Small intestine (tissue), 7 donors: ENCODE data around the gene PIEZO1. TPM values are rescaled to one million over a fixed set of nuclear protein-coding genes. Genes with fewer than 3 reads are reported as not detected.

ENCODE experiments used
- DNase-seq, 2 donors: peaks; one replicate each; pipeline versions ENCODE4 v3.0.0 to v3.0.0-alpha.2; 2013
- FAIRE-seq: peaks from 2 replicates; lab custom pipeline; 2012; peaks lifted over from hg19 to GRCh38; lab: Jason Lieb, UNC
- H3K27ac ChIP-seq, 3 donors: one replicate each; pipeline ENCODE4 v1.5.1; 2013; ENCODE audit warnings: low read length in 2 of 3, mild to moderate bottlenecking in 2 of 3, control low read depth in 1 of 3, inconsistent platforms in 1 of 3, low read depth in 1 of 3, moderate library complexity in 1 of 3
- H3K27me3 ChIP-seq, 3 donors: one replicate each; pipeline ENCODE4 v1.6.1; 2013; ENCODE audit warnings: low read length in 3 of 3, inconsistent platforms in 1 of 3; ENCODE audit not compliant: control insufficient read depth in 3 of 3, insufficient read depth in 3 of 3
- H3K36me3 ChIP-seq, 3 donors: one replicate each; pipeline ENCODE4 v1.6.1; 2013; ENCODE audit warnings: low read length in 3 of 3, inconsistent platforms in 1 of 3, low read depth in 1 of 3, mild to moderate bottlenecking in 1 of 3, moderate library complexity in 1 of 3; ENCODE audit not compliant: control insufficient read depth in 3 of 3, insufficient read depth in 2 of 3
- H3K4me1 ChIP-seq, 3 donors: one replicate each; pipeline ENCODE4 v1.6.1; 2013; ENCODE audit warnings: low read length in 2 of 3, inconsistent platforms in 1 of 3, low read depth in 1 of 3, mild to moderate bottlenecking in 1 of 3, moderate library complexity in 1 of 3; ENCODE audit not compliant: control insufficient read depth in 3 of 3, insufficient read depth in 2 of 3
- H3K4me3 ChIP-seq, 3 donors: one replicate each; pipeline ENCODE4 v1.5.1; 2013; ENCODE audit warnings: low read length in 3 of 3, control low read depth in 1 of 3, inconsistent platforms in 1 of 3, low read depth in 1 of 3, mild to moderate bottlenecking in 1 of 3, moderate library complexity in 1 of 3
- H3K9me3 ChIP-seq, 2 donors: one replicate each; pipeline ENCODE4 v1.6.1; 2013; ENCODE audit warnings: low read depth in 1 of 2, low read length in 1 of 2; ENCODE audit not compliant: control insufficient read depth in 2 of 2, insufficient read depth in 1 of 2
- WGBS, 3 donors: extraction: QIAGEN DNeasy Blood & Tissue Kit; methylation state at CpG; one replicate each; pipeline ENCODE4 v1.1.7; 2013; 5-methylcytosine and 5-hydroxymethylcytosine counted together
- polyA plus RNA-seq, 4 donors: library from polyadenylated mRNA; stranded (reverse) in 3 of 4; unstranded in 1 of 4; fragments of 200-250 nt in 3 of 4; fragments of 120-200 nt in 1 of 4; gene quantifications; one replicate each; pipeline versions ENCODE4 v1.2.1 to v1.2.3, GENCODE V29; 2013
- donor health status: healthy with polysubstance abuse.
- donor health status: control.
- donor health status: control.
- donor health status: Bipolar disorder and iron deficiency.
- donor health status: healthy.

PIEZO1 gene
- polyA plus RNA-seq, 4 donors = 22.8 to 95.0 (median 57.7) TPM

DNA sequence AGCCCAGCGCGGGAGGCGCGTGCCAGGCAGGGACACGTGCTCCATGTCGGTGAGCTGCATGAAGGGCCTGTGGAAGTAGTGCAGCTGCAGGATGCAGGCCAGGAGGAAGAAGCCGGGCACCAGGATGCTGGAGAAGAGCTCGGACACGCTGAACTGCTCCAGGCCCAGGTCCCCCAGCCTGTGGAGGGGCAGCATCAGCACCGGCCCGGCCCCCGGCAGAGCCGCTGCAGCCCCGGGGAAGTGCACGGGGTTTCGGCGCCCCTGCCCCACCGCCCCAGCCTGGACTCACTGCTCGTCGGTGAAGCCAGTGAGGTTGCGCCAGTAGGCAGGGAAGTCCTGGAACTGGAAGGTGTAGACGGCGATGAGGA is 50.7 kb downstream of the PIEZO1 start:
- DNase-seq (no peak), FAIRE-seq (no peak)
- Histone ChIP-seq H3K4me1 (no peaks in the 10 kb centered on the region), H3K27ac (no peak overlapping the region), H3K4me3 (no peak overlapping the region), H3K27me3 (no peaks in the 10 kb centered on the region), H3K36me3 (peaks cover 2 to 91% (median 14%) of the 10 kb centered on the region in 3 donors), H3K9me3 (no peaks in the 10 kb centered on the region)
- 83 to 91% (median 89%) methylated on average over 23 of the region's 23 CpGs for WGBS, 3 donors

- H3K9me3 ChIP-seq = no peaks in the 10 kb centered on the region
- no peak overlapping the region for H3K4me3 ChIP-seq
- no peak overlapping the region for H3K27ac ChIP-seq
- WGBS, 3 donors = 77 to 87% (median 80%) methylated on average over 22 to 27 of the region's 27 CpGs
- no peak for FAIRE-seq
- no peaks in the 10 kb centered on the region for H3K27me3 ChIP-seq
- H3K4me1 ChIP-seq = no peaks in the 10 kb centered on the region
- H3K36me3 ChIP-seq = peaks cover 2 to 86% (median 14%) of the 10 kb centered on the region in 3 donors
- no peak for DNase-seq
Measured at GRCh38 chr16:88733630-88734360, 51.2 kb downstream of the PIEZO1 start.

- H3K4me1 ChIP-seq = no peaks in the 10 kb centered on the region
- no peaks in the 10 kb centered on the region for H3K27me3 ChIP-seq
- no peak for DNase-seq
- H3K4me3 ChIP-seq = no peak overlapping the region
- no peak for FAIRE-seq
- H3K9me3 ChIP-seq = no peaks in the 10 kb centered on the region
- no peak overlapping the region for H3K27ac ChIP-seq
- WGBS, 3 donors = 84 to 93% (median 91%) methylated on average over 13 of the region's 13 CpGs
- H3K36me3 ChIP-seq = peaks cover 2 to 80% (median 14%) of the 10 kb centered on the region in 3 donors
Measured at GRCh38 chr16:88732961-88733294, 52.1 kb downstream of the PIEZO1 start.

DNA sequence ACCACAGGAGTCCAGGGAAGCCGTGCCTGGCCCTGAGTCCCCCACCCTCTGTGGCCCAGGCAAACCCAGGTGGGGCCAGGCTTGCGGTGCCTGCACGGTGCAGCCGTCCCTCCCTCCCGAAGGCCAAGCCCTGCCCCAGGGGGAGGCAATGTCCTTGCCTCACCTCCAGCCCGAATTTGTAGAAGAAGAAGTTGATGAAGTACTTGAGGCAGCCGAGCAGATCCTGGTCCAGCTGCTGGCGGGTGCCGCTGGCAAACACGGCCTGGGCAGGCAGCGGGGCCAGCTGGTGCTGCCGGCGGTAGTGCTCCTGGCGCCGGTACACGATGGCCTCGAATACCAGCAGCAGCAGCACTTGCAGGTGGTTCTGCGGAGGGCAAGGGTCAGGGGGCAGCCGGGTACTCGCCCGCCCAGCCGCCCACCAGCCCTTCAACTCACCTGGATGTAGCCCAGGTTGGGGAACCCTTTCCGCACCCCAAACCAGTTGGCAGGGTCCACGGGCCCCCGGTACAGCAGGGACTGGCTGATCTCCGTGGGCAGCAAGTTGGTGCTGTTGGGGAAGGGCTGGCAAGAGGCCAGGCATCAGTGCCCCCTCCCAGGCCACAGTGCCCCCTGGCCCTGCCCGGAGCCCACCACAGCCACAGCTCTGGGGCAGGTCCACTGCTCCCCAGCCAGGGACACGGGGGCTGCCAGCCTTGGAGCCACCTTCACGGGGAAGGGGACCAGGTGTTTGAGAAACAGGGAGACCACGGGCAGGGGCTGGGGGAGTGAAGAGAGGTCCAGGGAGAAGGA is 52.7 kb downstream of the PIEZO1 start:
- H3K9me3 ChIP-seq = no peaks in the 10 kb centered on the region
- no peak for DNase-seq
- no peak overlapping the region for H3K27ac ChIP-seq
- no peaks in the 10 kb centered on the region for H3K27me3 ChIP-seq
- H3K36me3 ChIP-seq = peaks cover 2 to 80% (median 14%) of the 10 kb centered on the region in 3 donors
- no peak overlapping the region for H3K4me3 ChIP-seq
- 66 to 81% (median 73%) methylated on average over 30 of the region's 30 CpGs for WGBS, 3 donors
- FAIRE-seq = no peak
- no peaks in the 10 kb centered on the region for H3K4me1 ChIP-seq

DNA sequence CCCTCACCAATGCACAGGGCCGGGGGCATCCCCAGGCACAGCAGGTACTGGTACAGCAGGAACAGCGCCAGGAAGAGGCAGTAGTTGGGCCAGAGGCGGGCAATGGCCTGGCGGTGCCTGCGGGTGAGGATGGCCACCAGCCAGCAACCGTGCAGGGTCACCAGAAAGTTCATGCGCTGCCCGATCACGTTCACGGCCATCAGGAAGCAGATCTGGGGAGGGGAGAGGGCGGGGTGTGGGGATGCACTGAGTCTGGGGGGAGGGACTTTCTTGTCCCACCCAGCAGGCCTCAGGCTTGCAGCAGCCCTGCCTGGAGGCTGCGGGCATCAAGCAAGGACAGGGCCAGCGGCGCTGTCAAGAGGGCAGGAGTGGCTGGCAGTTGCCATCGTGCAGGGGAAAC is 53.3 kb downstream of the PIEZO1 start:
- H3K9me3 ChIP-seq = no peaks in the 10 kb centered on the region
- H3K4me3 ChIP-seq = no peak overlapping the region
- no peaks in the 10 kb centered on the region for H3K4me1 ChIP-seq
- no peak for FAIRE-seq
- no peak overlapping the region for H3K27ac ChIP-seq
- no peak for DNase-seq
- H3K36me3 ChIP-seq = peaks cover 2 to 80% (median 17%) of the 10 kb centered on the region in 3 donors
- H3K27me3 ChIP-seq = no peaks in the 10 kb centered on the region
- WGBS, 3 donors = 70 to 79% (median 77%) methylated on average over 10 to 15 of the region's 15 CpGs

DNA sequence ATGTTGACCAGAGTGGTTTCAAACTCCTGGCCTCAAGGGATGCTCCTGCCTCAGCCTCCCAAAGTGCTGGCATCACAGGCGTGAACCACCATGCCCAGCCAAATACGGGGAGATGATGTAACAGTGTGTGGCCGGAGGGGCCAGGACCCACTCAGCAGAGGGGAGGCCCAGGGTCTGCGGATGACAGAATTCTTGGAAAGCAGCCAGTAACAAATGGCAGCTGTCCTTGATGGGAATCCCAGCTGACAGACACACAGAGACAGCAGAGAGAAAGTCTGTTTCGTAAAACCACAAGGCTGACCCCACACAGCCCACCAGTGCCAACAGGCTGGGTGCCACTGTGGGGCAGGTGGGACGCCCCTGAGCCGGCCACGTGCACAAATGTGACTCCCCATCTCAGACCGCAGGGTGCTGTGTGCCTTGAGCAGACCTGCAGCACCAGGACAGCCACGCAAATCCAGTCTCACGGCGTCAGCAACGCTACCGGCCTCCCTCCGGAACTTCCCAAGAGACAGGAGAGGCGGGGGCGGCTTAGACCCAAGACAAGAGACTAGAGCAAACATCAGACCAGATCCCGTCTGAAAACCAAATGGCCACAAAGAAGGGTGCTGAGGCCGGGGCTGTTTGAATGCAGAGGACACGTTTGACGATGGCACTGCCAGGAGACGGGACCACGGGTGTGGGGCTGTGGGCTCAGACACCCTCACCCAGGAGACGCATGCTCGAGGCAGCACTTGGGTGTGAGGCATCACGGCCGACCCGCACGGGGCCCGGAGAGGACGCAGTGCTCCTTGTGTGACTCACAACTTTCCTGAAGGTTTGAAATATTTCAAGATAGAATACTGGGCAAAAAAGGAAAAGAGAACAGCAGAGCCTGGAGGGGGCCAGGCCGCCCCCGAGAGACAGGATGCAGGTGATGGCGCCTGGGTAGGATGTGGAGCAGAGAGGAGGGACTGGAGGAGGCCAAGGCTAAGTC is 54.1 kb downstream of the PIEZO1 start:
- H3K36me3 ChIP-seq = peaks cover 6 to 82% (median 22%) of the 10 kb centered on the region in 3 donors
- no peak for FAIRE-seq
- WGBS, 3 donors = 87 to 93% (median 93%) methylated on average over 34 of the region's 34 CpGs

GRCh38 chr16:88727871-88728270 is 57.1 kb downstream of the PIEZO1 start:
- no peak overlapping the region for H3K4me3 ChIP-seq
- DNase-seq (peak in 1 of 2 donors; percentile 10), FAIRE-seq (no peak)
- H3K27ac ChIP-seq = no peak overlapping the region
- no peaks in the 10 kb centered on the region for H3K9me3 ChIP-seq
- H3K36me3 ChIP-seq = peaks cover 4 to 80% (median 23%) of the 10 kb centered on the region in 3 donors
- WGBS, 3 donors = 61 to 81% (median 65%) methylated on average over 20 of the region's 20 CpGs
- no peaks in the 10 kb centered on the region for H3K4me1 ChIP-seq
- H3K27me3 ChIP-seq = no peaks in the 10 kb centered on the region

More for the DNA sequence above, 54.1 kb downstream of the PIEZO1 start:
- no peaks in the 10 kb centered on the region for H3K4me1 ChIP-seq
- no peaks in the 10 kb centered on the region for H3K27me3 ChIP-seq
- no peaks in the 10 kb centered on the region for H3K9me3 ChIP-seq
- H3K27ac ChIP-seq = no peak overlapping the region
- DNase-seq = no peak
- H3K4me3 ChIP-seq = no peak overlapping the region

- FAIRE-seq (no peak), DNase-seq (no peak)
- Histone ChIP-seq H3K36me3 (peaks cover 4 to 80% (median 23%) of the 10 kb centered on the region in 3 donors), H3K27ac (no peak overlapping the region), H3K4me1 (no peaks in the 10 kb centered on the region), H3K9me3 (no peaks in the 10 kb centered on the region), H3K4me3 (no peak overlapping the region), H3K27me3 (no peaks in the 10 kb centered on the region)
- 95 to 97% (median 96%) methylated on average over 28 of the region's 28 CpGs for WGBS, 3 donors
Measured at GRCh38 chr16:88726981-88727380, 58.0 kb downstream of the PIEZO1 start.
